GM23248 (cell line): ENCODE data around the gene OR2B6.

Experiments used
- EZH2 ChIP-seq: fragments of 200-600 bp; sonication (generic); IDR thresholded peaks from 2 replicates; pipeline ENCODE4 v1.6.1; 2018; ENCODE audit warnings: antibody characterized with exemption, mild to moderate bottlenecking; ENCODE audit not compliant: insufficient read depth, poor library complexity, severe bottlenecking
- EZH2phosphoT487 ChIP-seq: fragments of 200-600 bp; sonication (generic); IDR thresholded peaks from 2 replicates; pipeline ENCODE4 v1.6.1; 2018; ENCODE audit warnings: antibody characterized with exemption, moderate library complexity, mild to moderate bottlenecking, low read depth; ENCODE audit not compliant: insufficient read depth

DNA sequence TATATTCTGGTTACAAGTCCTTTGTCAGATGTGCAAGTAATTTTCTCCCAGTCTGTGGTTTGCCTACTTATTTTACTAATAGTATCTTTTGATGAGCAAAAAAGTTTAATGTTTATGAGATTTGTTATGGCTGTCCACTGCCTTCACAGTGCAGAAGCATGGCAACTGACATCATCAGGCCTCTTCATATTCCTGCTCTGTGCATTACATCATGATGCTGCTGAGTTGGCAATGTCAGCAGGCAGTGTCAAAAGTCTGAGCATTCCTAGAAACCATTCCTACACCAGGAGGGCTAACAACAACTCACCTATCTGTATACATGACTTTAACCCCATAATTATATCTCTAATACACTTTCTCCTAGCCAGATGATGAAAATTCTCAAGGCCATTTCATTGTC, 34.1 kb upstream of the OR2B6 start:
- TF ChIP-seq EZH2phosphoT487 = no peak
- no peak for TF ChIP-seq EZH2
